Heart right ventricle (tissue), 16 donors: ENCODE measurements around the gene PHYH. TPM values are rescaled to one million over a fixed set of nuclear protein-coding genes. Genes with fewer than 3 reads are reported as not detected.

Experiments used
- ATAC-seq, 8 donors: fragments of 200-7000 bp; cut with Tn5 transposase; one replicate each; pipeline ENCODE4 v1.9.1; 2020; ENCODE audit warnings: mild to moderate bottlenecking in 8 of 8, moderate library complexity in 8 of 8, moderate number of reproducible peaks in 1 of 8
- DNase-seq, 2 donors: peaks; one replicate each; pipeline ENCODE4 v3.0.0-alpha.2; 2020
- H3K27ac ChIP-seq, 10 donors: fragments of 200-600 bp; sonication (generic) in 2 of 10; one replicate each; pipeline versions ENCODE4 v1.5.0 to v1.8.0; 2020 to 2022; ENCODE audit warnings: mild to moderate bottlenecking in 3 of 10
- H3K27me3 ChIP-seq, 7 donors: fragments of 200-600 bp; one replicate each; pipeline ENCODE4 v1.8.0; 2021 to 2022; ENCODE audit warnings: mild to moderate bottlenecking in 2 of 7
- H3K36me3 ChIP-seq, 9 donors: fragments of 200-600 bp; sonication (generic) in 1 of 9; one replicate each; pipeline versions ENCODE4 v1.5.0 to v1.8.0; 2020 to 2022; ENCODE audit warnings: mild to moderate bottlenecking in 2 of 9
- H3K4me1 ChIP-seq, 9 donors: fragments of 200-600 bp; sonication (generic) in 1 of 9; one replicate each; pipeline versions ENCODE4 v1.5.0 to v1.8.0; 2020 to 2022; ENCODE audit warnings: mild to moderate bottlenecking in 4 of 9
- H3K4me3 ChIP-seq, 10 donors: fragments of 200-600 bp; sonication (generic) in 2 of 10; one replicate each; pipeline versions ENCODE4 v1.5.0 to v1.8.0; 2020 to 2022; ENCODE audit warnings: mild to moderate bottlenecking in 7 of 10, moderate library complexity in 2 of 10
- H3K9me3 ChIP-seq, 11 donors: fragments of 200-600 bp in 10 of 11; sonication (generic) in 2 of 11; one replicate each; pipeline versions ENCODE4 v1.5.0 to v1.8.0; 2013 to 2022; ENCODE audit warnings: mild to moderate bottlenecking in 2 of 11, control low read depth in 1 of 11, moderate library complexity in 1 of 11
- CTCF ChIP-seq, 9 donors: fragments of 200-600 bp; sonication (generic) in 2 of 9; IDR thresholded peaks; one replicate each; pipeline versions ENCODE4 v1.5.0 to v1.8.0; 2021 to 2022; ENCODE audit warnings: antibody characterized with exemption in 9 of 9, mild to moderate bottlenecking in 5 of 9, moderate library complexity in 1 of 9
- WGBS, 2 donors: extraction: QIAGEN DNeasy Blood & Tissue Kit; methylation state at CpG; one replicate each; pipeline ENCODE4 v1.1.7; 2013; ENCODE audit warnings: inconsistent platforms in 1 of 2; 5-methylcytosine and 5-hydroxymethylcytosine counted together
- intact Hi-C, 10 donors: fragments of 100-400 bp; cut with DNase I; formaldehyde crosslinking; loops; one replicate each; pipeline versions ENCODE4 v1.11.1 to v1.14.2; 2022
- polyA plus RNA-seq, 2 donors: library from polyadenylated mRNA; stranded (reverse); fragments of 200-250 nt; gene quantifications; one replicate each; pipeline ENCODE4 v1.2.3, GENCODE V29; 2013
- total RNA-seq, 10 donors: library from RNA; stranded (reverse); fragmentation: NEBNext Ultra II Directional in 3 of 10; extraction: Animal tissue kit (Norgen Biotek cat#: 25700) in 3 of 10; gene quantifications; one replicate each; pipeline versions ENCODE4 v1.2.1 to v1.2.4, GENCODE V29; 2021 to 2023
- donor health status: Arrhythmogenic right ventricular cardiomyopathy.
- donor health status: ischemic (EF 13 %, LVEDD 7.1; RV severe dilation, severe dysfunction).
- donor health status: healthy with polysubstance abuse.
- donor health status: DM: no; HTN: yes; CAD: no.
- donor health status: DM: no; HTN: no; CAD: no.
- donor health status: ischemic (EF 25% LVEDD 6.9; RV normal size, moderate dysfunction).
- donor health status: ischemic (EF 25% LVEDD 5.7; RV mildly dilated, moderate dysfunction).
- donor health status: healthy.
- donor health status: DM: yes; HTN: yes; CAD: no.
- donor health status: Ischemic cardiomyopathy.
- donor health status: ischemic (EF 35%, LVEDD 5.7; RV mildly dilated, moderate dysfunction).
- donor health status: nonischemic (EF 11% LVEDD 7.7; RV severe dilation, severe dysfunction).
- donor health status: DM: yes; HTN: yes; CAD: no.
- donor health status: PGD.
- donor health status: ischemic (EF 29% LVEDD 5.4; RV normal size, mild dysfunction).
- donor health status: nonischemic (EF 23%, LVEDD 6.1; RV moderate dilation, normal function).

PHYH gene
- total and polyA plus RNA-seq, 12 donors = 51.1 to 188 (median 154) TPM

- ATAC-seq = no peak
- 92 to 95% methylated on average over 7 of the region's 7 CpGs for WGBS, 2 donors
Measured at GRCh38 chr10:13316635-13317311, 16.9 kb upstream of the PHYH start.

GRCh38 chr10:13315361-13315760, 15.5 kb upstream of the PHYH start:
- intact Hi-C loops = no loop called here
- DNase-seq (no peak), ATAC-seq (no peak)

More at GRCh38 chr10:13316635-13317311, 16.9 kb upstream of the PHYH start:
- no peak for DNase-seq
- Histone ChIP-seq H3K27ac (peak overlapping the region in 1 of 10 donors; percentile 1), H3K9me3 (no peaks in the 10 kb centered on the region), H3K4me1 (peaks cover 0 to 10% (median 0%) of the 10 kb centered on the region in 9 donors), H3K27me3 (no peaks in the 10 kb centered on the region), H3K4me3 (no peak overlapping the region), H3K36me3 (peaks cover 0 to 43% (median 6%) of the 10 kb centered on the region in 9 donors)
- TF ChIP-seq CTCF (IDR thresholded peaks at IDR 0.05) = no peak
- intact Hi-C loops = no loop called here

GRCh38 chr10:13311177-13311575, 11.3 kb upstream of the PHYH start:
- Histone ChIP-seq H3K36me3 (peaks cover 0 to 3% (median 0%) of the 10 kb centered on the region in 9 donors), H3K4me3 (no peak overlapping the region), H3K27ac (no peak overlapping the region), H3K9me3 (no peaks in the 10 kb centered on the region), H3K27me3 (no peaks in the 10 kb centered on the region), H3K4me1 (no peaks in the 10 kb centered on the region)
- ATAC-seq (no peak), DNase-seq (no peak)
- WGBS, 2 donors = 83 to 87% methylated on average over 5 of the region's 5 CpGs
- TF ChIP-seq CTCF (IDR thresholded peaks at IDR 0.05) = no peak
- intact Hi-C loops = no loop called here

More at GRCh38 chr10:13315361-13315760, 15.5 kb upstream of the PHYH start:
- no peaks in the 10 kb centered on the region for H3K9me3 ChIP-seq
- TF ChIP-seq CTCF (IDR thresholded peaks at IDR 0.05) = no peak
- H3K27ac ChIP-seq = no peak overlapping the region
- no peaks in the 10 kb centered on the region for H3K27me3 ChIP-seq
- peaks cover 0 to 10% (median 0%) of the 10 kb centered on the region in 9 donors for H3K4me1 ChIP-seq
- no peak overlapping the region for H3K4me3 ChIP-seq
- H3K36me3 ChIP-seq = peaks cover 0 to 28% (median 0%) of the 10 kb centered on the region in 9 donors

GRCh38 chr10:13310518-13311176, 10.8 kb upstream of the PHYH start:
- 92 to 93% methylated on average over 7 of the region's 7 CpGs for WGBS, 2 donors
- ATAC-seq (no peak), DNase-seq (no peak)
- intact Hi-C loops = no loop called here
- peaks cover 0 to 3% (median 0%) of the 10 kb centered on the region in 9 donors for H3K36me3 ChIP-seq
- no peak for TF ChIP-seq CTCF (IDR thresholded peaks at IDR 0.05)
- no peak overlapping the region for H3K4me3 ChIP-seq
- no peaks in the 10 kb centered on the region for H3K9me3 ChIP-seq
- H3K4me1 ChIP-seq = no peaks in the 10 kb centered on the region
- H3K27ac ChIP-seq = no peak overlapping the region
- no peaks in the 10 kb centered on the region for H3K27me3 ChIP-seq
